HG02840 (cell line): ENCODE data around the gene PTGDR.

ENCODE experiments used
- ATAC-seq: cut with Tn5 transposase; IDR thresholded peaks from one replicate; pipeline ENCODE4 v1.9.1; 2021; ENCODE audit warnings: mild to moderate bottlenecking, moderate library complexity, moderate number of reproducible peaks; ENCODE audit not compliant: unreplicated experiment, low FRiP score

PTGDR gene

DNA sequence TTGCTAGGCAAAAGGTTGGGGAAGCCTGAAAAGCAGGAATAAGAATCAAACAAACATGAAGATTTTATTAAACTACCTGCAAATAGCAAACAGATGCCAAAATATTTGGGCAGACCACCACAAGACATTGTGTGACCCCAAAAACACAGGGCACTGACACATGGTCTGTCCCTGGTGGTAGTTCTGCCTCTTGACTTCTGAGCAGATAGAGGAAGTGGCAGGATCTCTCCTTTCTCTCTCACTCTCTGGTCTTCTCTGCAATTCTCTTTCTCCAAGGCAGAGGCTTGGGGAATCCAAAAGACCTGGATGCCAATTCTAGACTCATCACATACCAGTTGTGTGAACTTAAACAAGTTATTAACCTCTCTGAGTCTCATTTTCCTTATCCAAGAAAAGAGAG, 4.3 kb upstream of the PTGDR start:
- ATAC-seq = no peak

DNA sequence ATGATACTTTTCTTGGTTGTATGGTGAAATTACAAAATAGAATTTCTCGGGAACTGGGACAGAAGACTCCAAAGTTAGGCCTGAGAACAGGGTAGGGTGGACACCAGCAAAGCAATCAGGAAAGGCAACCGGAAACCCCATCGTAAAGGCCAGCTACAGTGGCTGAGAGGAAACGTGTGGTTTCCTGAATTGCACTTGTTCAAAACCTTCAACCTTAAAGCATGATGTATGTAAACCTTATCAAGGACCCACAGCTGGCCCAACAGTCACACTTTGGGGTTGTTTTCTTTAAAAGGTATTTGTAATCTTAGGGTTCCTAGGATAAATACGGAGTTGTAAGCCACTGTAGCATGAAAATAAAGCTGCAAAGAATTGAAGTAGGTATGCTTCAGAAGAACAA, 2.2 kb upstream of the PTGDR start:
- no peak for ATAC-seq

DNA sequence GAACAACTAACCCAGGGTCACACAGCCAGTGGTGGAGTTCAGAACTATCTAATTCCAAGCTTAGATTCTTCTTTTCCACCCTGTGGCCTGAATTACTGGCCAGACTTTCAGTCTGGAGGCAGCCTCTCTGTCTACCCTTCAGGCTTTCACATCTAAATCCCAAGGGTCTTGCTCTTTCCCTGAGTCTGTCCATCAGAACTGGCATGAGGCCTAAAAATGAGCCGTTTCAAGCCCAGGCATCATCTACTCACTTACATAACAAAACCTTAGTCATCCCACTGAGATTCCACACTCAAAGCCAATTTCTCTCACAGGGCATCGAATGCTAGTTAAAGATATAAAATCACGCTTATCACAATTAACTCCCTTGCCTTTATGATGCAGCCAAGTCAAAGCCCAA, 1.3 kb upstream of the PTGDR start:
- no peak for ATAC-seq

DNA sequence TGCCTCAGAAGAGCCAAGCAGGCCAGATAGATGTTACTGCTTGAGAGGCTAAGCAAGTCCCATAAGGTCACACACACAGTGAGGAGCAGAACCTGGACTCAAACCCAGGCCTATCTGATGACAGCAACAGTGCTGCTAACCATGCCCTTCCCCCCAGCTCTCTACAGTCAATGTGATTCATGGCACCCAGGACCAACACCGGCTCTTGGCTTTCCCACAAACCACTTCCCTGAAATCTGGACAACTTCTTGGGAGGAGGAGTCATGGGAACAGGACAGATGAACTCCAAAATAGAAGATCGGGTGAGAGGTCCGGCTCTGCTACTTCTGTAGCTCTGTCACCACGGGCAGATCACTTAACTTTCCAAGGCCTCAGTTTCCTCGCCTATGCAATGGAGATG, 716 bp upstream of the PTGDR start:
- ATAC-seq = no peak

DNA sequence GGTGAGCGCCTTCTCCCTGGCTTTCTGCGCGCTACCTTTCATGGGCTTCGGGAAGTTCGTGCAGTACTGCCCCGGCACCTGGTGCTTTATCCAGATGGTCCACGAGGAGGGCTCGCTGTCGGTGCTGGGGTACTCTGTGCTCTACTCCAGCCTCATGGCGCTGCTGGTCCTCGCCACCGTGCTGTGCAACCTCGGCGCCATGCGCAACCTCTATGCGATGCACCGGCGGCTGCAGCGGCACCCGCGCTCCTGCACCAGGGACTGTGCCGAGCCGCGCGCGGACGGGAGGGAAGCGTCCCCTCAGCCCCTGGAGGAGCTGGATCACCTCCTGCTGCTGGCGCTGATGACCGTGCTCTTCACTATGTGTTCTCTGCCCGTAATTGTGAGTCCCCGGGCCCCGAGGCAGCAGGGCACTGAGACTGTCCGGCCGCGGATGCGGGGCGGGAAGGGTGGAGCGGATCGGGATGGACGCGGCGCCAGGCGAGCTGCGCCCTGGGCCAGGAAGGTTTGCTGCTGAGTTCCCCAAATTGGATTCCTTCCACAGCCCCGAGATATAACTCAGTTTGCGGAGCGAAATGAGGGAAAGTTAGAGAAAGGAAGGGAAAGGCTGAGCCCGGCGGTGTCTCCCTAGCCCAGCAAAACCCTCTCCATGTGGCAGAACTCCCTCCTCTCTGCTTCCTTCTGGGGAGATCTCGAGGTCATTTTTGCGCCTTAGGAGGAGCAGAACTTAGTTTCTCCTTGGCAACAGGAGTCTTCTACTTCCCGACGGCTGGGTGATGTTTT, 972 bp downstream of the PTGDR start:
- no peak for ATAC-seq

DNA sequence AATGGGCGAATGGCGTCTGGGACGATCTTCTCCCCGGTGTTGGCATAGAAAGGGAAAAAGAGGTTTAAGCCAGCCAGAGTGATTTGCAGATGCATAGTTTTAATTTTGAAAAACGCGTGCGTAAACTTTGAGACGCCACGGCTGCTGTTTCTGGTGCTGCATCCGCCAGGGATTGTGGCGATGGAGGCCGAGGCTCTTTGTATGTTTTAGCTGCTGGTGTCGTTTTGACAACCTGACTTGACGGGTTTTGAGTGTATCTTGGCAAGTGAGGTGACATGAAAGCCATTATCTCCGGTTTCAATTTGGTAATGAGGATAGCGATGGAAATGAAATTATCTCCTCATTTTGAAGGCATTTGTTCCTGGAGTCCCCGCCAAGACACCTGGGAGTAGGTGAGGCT, 1.6 kb downstream of the PTGDR start:
- ATAC-seq = no peak

DNA sequence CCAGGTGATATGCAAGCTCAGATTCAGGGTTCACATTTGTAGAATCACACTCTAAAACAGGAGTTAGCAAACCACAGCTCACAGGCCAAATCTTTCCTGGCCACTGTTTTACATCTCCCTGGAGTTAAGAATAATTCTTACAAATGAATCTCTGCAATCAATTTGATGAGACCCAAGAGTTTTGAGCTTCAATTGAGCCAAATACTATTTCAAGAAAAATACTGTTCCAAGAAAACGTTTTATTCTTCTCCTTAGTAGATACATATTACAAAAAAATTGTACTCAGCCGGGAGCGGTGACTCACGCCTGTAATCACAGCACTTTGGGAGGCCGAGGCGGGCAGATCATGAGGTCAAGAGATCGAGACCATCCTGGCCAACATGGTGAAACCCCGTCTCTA, 2.5 kb downstream of the PTGDR start:
- no peak for ATAC-seq

DNA sequence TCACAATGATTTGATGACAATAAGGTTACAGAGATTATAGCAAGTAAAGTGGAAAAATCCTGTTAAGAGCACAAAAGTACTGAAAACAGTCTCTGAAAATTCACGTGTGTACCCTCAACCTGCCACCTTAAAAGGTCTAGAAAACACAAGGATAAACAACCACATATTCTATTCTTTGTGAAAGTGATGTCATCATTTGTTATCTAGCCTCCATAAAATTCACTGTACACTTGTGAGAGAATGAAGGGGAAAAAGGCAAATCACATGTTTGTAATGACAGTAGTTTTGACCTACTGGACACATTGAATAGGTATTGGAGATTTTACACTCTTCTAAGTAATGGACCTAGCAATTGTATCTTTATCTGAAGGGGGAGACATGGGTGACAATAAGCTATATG, 4.0 kb downstream of the PTGDR start:
- ATAC-seq = no peak

DNA sequence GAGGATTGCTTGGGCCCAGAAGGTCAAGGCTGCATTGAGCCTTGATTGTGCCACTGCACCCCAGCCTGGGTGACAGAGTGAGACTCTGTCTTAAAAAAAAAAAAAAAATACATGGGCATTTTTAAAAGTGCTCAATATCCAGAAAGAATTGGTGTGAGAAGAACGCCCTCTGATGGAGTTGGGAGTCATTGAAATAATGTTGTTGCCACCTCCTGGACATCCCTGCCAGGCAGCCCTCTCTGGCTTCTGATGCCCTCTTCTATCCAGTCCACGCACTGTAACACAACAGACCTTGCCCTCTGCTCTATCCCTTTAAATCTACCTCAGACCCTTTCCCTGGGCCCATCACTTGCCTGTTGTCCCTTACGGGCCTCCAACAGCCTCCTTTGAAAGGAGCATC, 4.9 kb downstream of the PTGDR start:
- ATAC-seq = no peak

DNA sequence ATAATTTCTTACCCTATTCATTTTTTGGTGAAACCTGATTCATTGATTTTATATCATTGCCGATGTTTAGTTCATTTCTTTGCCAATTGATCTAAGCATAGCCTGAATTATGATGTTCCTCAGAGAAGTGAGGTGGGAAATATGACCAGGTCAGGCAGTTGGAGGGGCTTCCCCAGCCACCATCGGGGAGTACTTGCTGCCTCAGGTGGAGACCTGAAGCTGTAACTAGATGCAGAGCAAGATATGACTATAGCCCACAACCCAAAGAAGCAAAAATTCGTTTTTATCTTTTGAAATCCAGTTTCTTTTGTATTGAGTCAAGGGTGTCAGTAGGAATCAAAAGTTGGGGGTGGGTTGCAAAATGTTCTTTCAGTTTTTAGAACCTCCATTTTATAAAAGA, 7.9 kb downstream of the PTGDR start:
- no peak for ATAC-seq

DNA sequence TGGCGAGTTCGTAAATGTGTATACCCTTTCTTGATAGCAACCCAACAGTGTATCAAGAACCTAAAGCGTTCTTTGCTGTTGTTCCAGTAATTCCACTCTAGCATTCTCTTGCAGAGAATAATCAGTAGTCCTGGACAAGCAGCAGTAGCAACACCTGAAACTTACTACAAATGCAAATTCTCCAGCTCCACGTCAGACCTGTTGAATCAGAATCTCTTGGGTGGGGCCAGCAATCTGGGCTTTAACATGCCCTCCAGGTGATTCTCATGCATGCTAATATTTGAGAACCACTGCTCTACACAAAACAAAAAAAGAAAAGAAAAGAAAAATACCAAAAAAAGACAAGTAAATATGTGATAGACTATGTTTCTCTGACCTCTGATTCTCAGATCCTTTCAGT, 10.1 kb downstream of the PTGDR start:
- no peak for ATAC-seq

DNA sequence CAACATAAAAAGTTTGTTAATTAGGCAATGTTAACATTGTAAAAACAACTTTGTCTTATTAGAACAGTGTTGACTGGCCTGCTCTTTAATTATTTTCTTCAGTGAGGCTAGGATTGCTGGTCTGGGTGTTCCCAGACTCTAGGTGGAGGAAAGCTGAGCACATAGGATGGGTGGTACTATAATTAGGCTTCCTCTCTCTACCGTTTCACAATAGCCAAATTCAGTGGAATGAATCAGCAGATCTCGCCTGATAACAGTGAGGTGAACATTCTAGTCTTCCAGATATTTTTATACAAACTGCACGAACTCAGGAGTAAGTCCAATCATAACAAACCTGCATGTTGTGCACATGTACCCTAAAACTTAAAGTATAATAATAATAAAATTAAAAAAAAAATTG, 11.9 kb downstream of the PTGDR start:
- no peak for ATAC-seq

DNA sequence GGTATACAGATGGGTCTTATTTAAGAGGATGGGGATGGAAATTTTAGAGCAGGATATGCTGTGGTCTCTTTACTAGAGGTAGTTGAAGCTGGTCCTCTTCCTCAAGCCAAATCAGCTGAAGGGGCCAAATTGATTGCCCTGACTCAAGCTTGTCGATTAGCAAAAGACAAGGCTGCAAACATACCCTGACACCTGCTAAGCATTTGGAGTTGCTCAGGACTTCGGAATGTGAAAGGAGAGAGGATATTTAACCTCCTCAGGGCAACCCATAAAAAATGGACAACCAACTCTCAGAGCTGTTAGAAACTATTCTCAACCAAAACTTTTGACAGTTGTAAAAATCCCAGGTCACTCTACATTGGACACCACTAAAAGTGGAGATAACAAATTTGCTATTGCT, 15.6 kb downstream of the PTGDR start:
- ATAC-seq = no peak

DNA sequence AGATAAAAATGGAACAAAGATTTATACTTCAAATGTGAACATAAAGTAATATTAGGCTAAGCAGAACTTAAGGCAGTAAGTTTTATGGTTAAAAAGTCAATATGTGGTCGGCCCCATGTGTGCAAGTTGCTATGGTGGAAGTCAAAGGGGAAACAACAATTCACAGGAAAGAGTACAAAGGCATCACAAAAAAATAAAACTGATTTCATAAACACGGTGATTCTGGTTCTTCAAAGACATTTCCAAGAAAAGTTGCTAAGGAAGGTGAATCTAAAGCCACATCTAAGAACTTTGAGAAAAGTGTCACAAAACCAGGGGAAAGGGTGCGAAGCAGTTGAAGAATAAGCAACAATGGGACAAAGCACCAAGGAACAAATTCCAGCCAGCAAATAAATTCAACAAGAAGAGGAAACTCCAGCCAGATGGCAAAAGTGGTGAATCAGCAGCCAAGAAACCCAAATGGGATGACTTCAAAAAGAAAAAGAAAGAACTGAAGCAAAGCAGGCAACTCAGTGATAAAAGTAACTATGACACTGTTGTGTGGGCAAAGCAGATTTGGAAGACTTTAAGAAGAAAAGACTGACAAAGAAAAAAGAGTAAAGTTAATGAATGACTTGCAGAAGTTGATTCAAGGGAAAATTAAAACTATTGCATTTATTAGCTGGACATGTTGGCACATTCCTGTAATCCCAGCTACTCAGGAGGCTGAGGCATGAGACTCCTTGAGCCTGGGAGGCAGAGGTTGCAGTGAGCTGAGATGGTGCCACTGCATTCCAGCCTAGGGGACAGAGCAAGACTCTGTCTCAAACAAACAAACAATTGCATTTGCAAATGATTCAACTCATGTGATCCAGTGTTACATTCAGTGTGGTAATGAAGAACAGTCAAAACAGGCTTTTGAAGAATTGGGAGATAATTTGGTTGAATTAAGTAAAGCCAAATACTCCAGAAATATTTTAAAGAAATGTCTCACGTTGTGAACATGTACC, 19.5 kb downstream of the PTGDR start:
- no peak for ATAC-seq

DNA sequence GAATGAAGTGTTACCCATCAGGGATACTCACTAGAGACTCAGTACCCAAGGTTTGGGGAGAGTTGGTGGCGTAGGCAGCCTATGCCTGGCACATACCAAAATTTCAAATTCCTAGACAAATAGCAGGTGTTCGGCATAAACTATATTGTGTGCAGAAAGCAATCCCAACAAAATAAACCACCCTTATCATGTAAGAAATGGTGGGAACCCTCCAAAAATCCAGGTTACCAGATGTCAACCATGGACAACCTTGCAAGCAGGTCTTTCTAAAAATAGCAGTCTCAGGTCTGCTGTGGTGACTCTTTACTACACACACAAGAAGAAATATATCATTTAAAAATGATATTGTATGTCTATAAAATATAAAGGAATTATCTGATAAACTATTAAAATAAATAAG, 28.9 kb downstream of the PTGDR start:
- ATAC-seq = no peak

DNA sequence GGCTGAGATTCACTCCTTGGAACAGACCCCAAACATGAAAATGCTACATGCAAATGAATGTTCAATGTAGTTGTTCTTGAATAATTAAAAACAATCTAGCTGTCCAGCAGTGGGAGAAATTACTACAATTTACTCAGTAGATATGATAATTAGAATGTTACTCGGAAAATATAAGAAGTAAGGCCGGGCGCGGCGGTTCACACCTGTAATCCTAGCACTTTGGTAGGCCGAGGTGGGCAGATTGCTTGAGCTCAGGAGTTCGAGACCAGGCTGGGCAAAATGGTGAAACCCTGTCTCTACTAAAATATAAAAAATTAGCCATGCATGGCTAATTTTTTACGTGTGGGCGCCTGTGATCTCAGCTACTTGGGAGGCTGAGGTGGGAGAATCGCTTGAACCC, 31.3 kb downstream of the PTGDR start:
- ATAC-seq = no peak

DNA sequence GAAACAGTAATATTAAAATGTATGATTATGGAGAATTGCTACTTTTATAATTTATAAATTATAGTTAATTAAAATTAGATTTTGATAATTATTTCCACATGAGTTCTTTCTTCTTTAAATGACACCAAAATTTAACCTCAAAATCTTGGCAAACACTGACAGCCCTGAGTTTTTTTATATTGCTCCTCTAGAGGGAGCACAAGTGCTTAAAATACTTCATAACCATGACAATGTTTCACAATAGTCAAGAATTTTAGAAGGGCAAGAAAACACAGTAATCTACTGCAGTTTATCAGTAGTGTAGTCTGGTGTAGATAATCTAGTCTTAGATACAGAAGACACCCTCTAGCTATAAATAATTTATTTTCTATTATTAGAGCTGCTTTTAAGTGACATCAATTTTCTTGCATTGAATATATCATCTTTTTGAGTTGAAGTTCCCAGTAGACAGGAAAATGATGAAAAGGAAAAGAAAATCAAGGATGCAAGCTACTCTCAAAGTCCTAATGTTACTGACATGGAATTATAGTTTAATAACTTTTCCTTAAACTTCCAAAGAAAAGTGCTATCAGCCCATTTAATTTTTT, 32.3 kb downstream of the PTGDR start:
- no peak for ATAC-seq

DNA sequence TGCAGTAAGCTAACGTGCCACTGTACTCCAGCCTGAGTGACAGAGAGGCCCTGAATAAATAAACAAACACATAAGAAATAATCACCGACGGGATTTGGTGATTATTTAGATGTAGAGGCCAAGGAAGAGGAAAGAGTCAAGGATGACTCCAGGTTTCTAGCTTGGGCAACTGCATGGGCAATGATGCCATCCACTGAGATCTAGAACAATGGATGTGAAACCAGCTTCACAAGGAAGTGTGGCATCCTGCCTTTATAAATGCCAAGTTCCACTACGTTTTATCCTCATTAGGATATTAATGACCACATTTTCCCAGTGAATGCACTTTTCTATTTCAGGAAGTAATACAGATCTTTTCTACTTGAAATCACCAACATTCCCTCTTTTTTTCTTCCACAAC, 35.7 kb downstream of the PTGDR start:
- no peak for ATAC-seq

DNA sequence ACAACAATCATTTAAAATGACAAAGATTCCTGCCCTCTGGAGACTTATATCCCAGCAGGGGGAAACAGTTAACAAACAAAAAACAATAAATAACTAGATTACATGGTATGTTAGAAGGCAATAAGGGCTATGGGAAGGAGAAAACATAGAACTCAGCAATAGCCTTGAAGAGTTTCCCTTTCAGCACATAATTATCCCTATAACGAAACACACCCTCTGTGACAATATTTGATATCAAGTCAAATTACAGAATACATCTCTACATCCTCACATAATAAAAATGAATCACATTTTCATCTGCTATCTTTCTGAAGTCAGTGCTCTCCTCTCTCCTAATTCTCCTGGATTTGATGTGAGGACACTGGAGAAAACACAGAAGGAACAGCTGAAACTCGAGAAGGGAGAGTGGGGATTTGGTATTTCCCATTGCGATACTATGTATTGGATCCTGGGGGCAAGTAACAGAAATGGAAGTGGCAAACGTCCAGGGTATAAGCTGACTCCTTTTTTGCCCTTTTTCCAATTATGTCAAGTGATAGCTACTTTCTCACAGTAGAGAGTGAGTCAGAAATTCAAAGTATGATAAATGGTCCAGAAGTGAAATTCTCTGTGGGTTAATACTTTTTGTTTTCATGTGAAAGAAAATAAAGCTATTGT, 36.9 kb downstream of the PTGDR start:
- ATAC-seq = no peak

DNA sequence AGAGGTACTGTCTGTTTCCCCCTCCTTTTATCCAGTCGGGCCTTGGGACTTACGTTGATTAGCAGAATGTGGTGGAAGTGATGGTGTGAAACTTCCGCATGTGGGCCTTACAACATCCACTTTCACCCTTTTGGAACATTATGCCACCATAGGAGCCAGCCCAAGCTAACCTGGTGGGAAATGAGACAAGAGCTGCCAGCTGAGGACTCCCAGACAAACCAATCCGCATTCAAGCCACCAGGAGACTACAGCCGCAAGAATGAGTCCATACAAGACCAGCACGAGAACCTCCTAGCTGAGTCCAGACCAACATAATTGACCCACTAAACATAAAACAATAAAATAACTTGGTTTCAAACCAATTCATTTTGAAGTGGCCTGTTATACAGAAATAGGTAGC, 37.5 kb downstream of the PTGDR start:
- ATAC-seq = no peak

DNA sequence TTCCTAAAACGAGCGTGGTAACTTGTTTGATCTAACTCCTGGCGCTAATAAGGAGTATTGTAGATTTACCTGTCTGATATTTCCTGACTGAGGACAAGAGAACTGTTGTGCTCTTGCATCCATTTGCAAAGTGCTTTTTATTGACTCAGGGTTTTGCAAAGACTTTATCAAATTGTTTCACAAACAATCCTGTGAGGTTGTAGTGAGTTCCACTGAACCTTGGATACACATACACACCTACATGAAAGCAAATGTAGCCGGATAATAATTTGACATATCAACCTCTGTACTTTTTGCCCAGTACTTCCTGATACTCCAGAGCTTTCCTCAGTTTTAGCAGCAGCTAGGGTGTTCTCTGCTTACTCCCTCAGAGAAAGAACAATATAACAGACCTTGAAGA, 39.9 kb downstream of the PTGDR start:
- no peak for ATAC-seq
